PC-9 (cell line): ENCODE measurements around the gene UBE4B.

Experiments used
- CTCF ChIP-seq: fragments of 200-600 bp; sonication (generic); conservative IDR thresholded peaks from 2 replicates; pipeline ENCODE4 v1.6.1; 2017; ENCODE audit warnings: mixed run types, antibody characterized with exemption, mild to moderate bottlenecking, moderate library complexity
- EZH2 ChIP-seq: fragments of 200-600 bp; sonication (generic); IDR thresholded peaks from 2 replicates; pipeline ENCODE4 v1.8.0; 2017; ENCODE audit warnings: antibody characterized with exemption, low read depth

GRCh38 chr1:9984253-9984652 is 48.5 kb upstream of the UBE4B start:
- TF ChIP-seq CTCF (no peak), EZH2 (no peak)
